ENCODE measurements around the gene ZNF792.
"Not testable (repeated sequence)": the region's sequence is repeated elsewhere in the genome, so short reads cannot be mapped to it uniquely, and the experiment has no call there.

Gene ZNF792

GRCh38 chr19:34963573-34964406 is at the start of gene ZNF792:
Gene ZNF792, minus strand, starts transcription at chr19:34964229. Its CDS starts 567 bp downstream, at chr19:34963662.
- peak; percentile 72 for DNase-seq

GRCh38 chr19:35013041-35013819 is 49.2 kb upstream of the ZNF792 start:
- DNase-seq = peak; percentile 67

GRCh38 chr19:35011737-35012682 is 48.0 kb upstream of the ZNF792 start:
- no peak for DNase-seq

GRCh38 chr19:35011091-35011689 is 47.2 kb upstream of the ZNF792 start:
- DNase-seq = no peak

- no peak for DNase-seq
Observed at GRCh38 chr19:35009424-35010415, 45.7 kb upstream of the ZNF792 start.

- no peak for DNase-seq
Observed at GRCh38 chr19:35008891-35009341, 44.9 kb upstream of the ZNF792 start.

GRCh38 chr19:35007427-35007826 is 43.4 kb upstream of the ZNF792 start:
- DNase-seq = not testable (repeated sequence)

- no peak for DNase-seq
Observed at GRCh38 chr19:35006999-35007365, 43.0 kb upstream of the ZNF792 start.

- DNase-seq = no peak
Observed at GRCh38 chr19:35006342-35006998, 42.4 kb upstream of the ZNF792 start.

- DNase-seq = not testable (repeated sequence)
Observed at GRCh38 chr19:35006007-35006341, 41.9 kb upstream of the ZNF792 start.

GRCh38 chr19:35005256-35005977 is 41.4 kb upstream of the ZNF792 start:
- DNase-seq = no peak

- DNase-seq = no peak
Observed at GRCh38 chr19:35004517-35005255, 40.7 kb upstream of the ZNF792 start.

- DNase-seq = no peak
Observed at GRCh38 chr19:35002037-35002535, 38.1 kb upstream of the ZNF792 start.

- peak; percentile 67 for DNase-seq
Observed at GRCh38 chr19:35000647-35001501, 36.8 kb upstream of the ZNF792 start.

GRCh38 chr19:35000338-35000646 is 36.3 kb upstream of the ZNF792 start:
- DNase-seq = no peak

- peak; percentile 91 for DNase-seq
Observed at GRCh38 chr19:34999498-35000337, 35.7 kb upstream of the ZNF792 start, which contains the start of gene GRAMD1A. Gene GRAMD1A, plus strand, starts transcription at chr19:35000323. Its CDS starts 156 bp downstream, at chr19:35000479.

All from NCI-H82 (cell line).